Panc1 (cell line): ENCODE measurements around the gene MLKL.

Experiments used
- CTCF ChIP-seq: fragments of 450-650 bp; IDR thresholded peaks from 2 replicates; pipeline ENCODE4 v1.5.1; 2017; ENCODE audit warnings: mild to moderate bottlenecking
- POLR2AphosphoS5 ChIP-seq: IDR thresholded peaks from 2 replicates; pipeline ENCODE4 v1.6.1; 2012; ENCODE audit warnings: mild to moderate bottlenecking, low read depth, low read length, moderate library complexity
- REST ChIP-seq, 2 experiments: IDR thresholded peaks; 2 replicates each; pipeline ENCODE4 v1.6.1; 2011 to 2012; ENCODE audit warnings: low read depth in 2 of 2, control low read depth in 1 of 2, low read length in 1 of 2, mild to moderate bottlenecking in 1 of 2, moderate library complexity in 1 of 2; ENCODE audit not compliant: insufficient read depth in 1 of 2

- TF ChIP-seq REST (IDR thresholded peaks at IDR 0.05; ENCODE audit: insufficient read depth in 1 of 2, low read depth in 2 of 2, low read length in 1 of 2) (no peak), CTCF (no peak), POLR2AphosphoS5 (no peak)
These were observed 17.5 kb upstream of the MLKL start for GRCh38 chr16:74718140-74718539.
